ENCODE results near the gene FGD3. TPM values are rescaled to one million over a fixed set of nuclear protein-coding genes. Genes with fewer than 3 reads are reported as not detected.

The FGD3 gene
- total and polyA plus RNA-seq, 2 of the 8 experiments (the other 6 are each of a cell fraction or from before 2014, with no cell fraction given) = 1.4 to 1.9 TPM

- TF ChIP-seq, protein P1, sequence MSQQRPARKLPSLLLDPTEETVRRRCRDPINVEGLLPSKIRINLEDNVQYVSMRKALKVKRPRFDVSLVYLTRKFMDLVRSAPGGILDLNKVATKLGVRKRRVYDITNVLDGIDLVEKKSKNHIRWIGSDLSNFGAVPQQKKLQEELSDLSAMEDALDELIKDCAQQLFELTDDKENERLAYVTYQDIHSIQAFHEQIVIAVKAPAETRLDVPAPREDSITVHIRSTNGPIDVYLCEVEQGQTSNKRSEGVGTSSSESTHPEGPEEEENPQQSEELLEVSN (IDR thresholded peaks at IDR 0.05) = no peak
- no peak for TF ChIP-seq SAP30 (IDR thresholded peaks at IDR 0.05; ENCODE audit: insufficient read depth, insufficient replicate concordance, low read length)
Measured at GRCh38 chr9:93064392-93065134, 117.2 kb downstream of the FGD3 start (continued).

Measured in H1 (cell line).